ENCODE data around the gene FGF12. TPM values are rescaled to one million over a fixed set of nuclear protein-coding genes. Genes with fewer than 3 reads are reported as not detected.
A peak's percentile ranks its signal among the peaks of the same experiment; 100 is the strongest.

FGF12 gene
- total and polyA plus RNA-seq, 2 donors (not counting 1 experiment from before 2014, with no cell fraction given), result 0.17 TPM; not detected in 1

GRCh38 chr3:192408647-192409200 lies 318.6 kb downstream of the FGF12 start:
- Histone ChIP-seq H3K4me1 (ENCODE audit: control insufficient read depth, extremely low read depth, insufficient read depth, low read length) (no peaks in the 10 kb centered on the region), H3K4me2 (ENCODE audit: extremely low read depth, insufficient read depth, low read length) (peak overlapping the region; percentile 25), H3K9me3 (ENCODE audit: control insufficient read depth, insufficient read depth, low read depth, low read length) (no peaks in the 10 kb centered on the region), H3K36me3 (ENCODE audit: control insufficient read depth, insufficient read depth, low read length) (no peaks in the 10 kb centered on the region), H2AFZ (ENCODE audit: low read length) (no peak overlapping the region), H4K20me1 (ENCODE audit: control insufficient read depth, extremely low read depth, insufficient read depth, low read length) (no peaks in the 10 kb centered on the region), H3K27ac (ENCODE audit: insufficient read depth, low read length) (no peak overlapping the region), H3K79me2 (ENCODE audit: control insufficient read depth, insufficient read depth, low read length) (no peaks in the 10 kb centered on the region), H3K9ac (ENCODE audit: insufficient read depth, low read length) (no peak overlapping the region), H3K27me3 (ENCODE audit: control insufficient read depth, insufficient read depth, low read length) (peaks cover 9% of the 10 kb centered on the region), H3K4me3 (replicated peaks in 1 of 4; ENCODE audit: control extremely low read depth in 1 of 4, insufficient read depth in 1 of 4, low read depth in 3 of 4, low read length in 4 of 4) (peak overlapping the region in 2 of 4 experiments; percentile 28 to 45)
- TF ChIP-seq EZH2 (IDR thresholded peaks at IDR 0.05; ENCODE audit: low read length, missing control alignments), result no peak
- TF ChIP-seq, protein P1, sequence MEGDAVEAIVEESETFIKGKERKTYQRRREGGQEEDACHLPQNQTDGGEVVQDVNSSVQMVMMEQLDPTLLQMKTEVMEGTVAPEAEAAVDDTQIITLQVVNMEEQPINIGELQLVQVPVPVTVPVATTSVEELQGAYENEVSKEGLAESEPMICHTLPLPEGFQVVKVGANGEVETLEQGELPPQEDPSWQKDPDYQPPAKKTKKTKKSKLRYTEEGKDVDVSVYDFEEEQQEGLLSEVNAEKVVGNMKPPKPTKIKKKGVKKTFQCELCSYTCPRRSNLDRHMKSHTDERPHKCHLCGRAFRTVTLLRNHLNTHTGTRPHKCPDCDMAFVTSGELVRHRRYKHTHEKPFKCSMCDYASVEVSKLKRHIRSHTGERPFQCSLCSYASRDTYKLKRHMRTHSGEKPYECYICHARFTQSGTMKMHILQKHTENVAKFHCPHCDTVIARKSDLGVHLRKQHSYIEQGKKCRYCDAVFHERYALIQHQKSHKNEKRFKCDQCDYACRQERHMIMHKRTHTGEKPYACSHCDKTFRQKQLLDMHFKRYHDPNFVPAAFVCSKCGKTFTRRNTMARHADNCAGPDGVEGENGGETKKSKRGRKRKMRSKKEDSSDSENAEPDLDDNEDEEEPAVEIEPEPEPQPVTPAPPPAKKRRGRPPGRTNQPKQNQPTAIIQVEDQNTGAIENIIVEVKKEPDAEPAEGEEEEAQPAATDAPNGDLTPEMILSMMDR (conservative IDR thresholded peaks at IDR 0.05 in 1 of 2, IDR thresholded peaks at IDR 0.05 in 1 of 2; ENCODE audit: low read depth in 1 of 2, low read length in 2 of 2), result no peak
- peak; percentile 14 to 20 for DNase-seq (ENCODE audit: low read depth in 2 of 2)

DNA sequence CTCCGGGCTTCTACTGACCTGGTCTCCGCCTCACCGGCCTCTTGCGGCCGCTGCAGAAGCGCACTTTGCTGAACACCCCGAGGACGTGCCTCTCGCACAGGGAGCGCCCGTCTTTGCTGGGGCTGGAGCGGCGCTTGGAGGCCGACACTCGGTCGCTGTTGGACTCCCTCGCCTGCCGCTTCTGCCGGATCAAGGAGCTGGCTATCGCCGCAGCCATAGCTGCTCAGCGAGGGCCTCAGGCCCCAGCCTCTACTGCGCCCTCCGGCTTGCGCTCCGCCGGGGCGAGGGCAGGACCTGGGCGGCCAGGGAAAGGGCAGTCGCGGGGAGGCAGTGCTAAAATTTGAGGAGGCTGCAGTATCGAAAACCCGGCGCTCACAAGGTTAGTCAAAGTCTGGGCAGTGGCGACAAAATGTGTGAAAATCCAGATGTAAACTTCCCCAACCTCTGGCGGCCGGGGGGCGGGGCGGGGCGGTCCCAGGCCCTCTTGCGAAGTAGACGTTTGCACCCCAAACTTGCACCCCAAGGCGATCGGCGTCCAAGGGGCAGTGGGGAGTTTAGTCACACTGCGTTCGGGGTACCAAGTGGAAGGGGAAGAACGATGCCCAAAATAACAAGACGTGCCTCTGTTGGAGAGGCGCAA lies 319.2 kb downstream of the FGF12 start:
- H3K79me2 ChIP-seq (ENCODE audit: control insufficient read depth, insufficient read depth, low read length), result no peaks in the 10 kb centered on the region
- no peak overlapping the region for H3K27ac ChIP-seq (ENCODE audit: insufficient read depth, low read length)
- peak overlapping the region in 1 of 4 experiments; percentile 40 for H3K4me3 ChIP-seq (replicated peaks in 1 of 4; ENCODE audit: control extremely low read depth in 1 of 4, insufficient read depth in 1 of 4, low read depth in 3 of 4, low read length in 4 of 4)
- TF ChIP-seq, protein P1 (conservative IDR thresholded peaks at IDR 0.05 in 1 of 2, IDR thresholded peaks at IDR 0.05 in 1 of 2; ENCODE audit: low read depth in 1 of 2, low read length in 2 of 2), result no peak
- no peak for TF ChIP-seq EZH2 (IDR thresholded peaks at IDR 0.05; ENCODE audit: low read length, missing control alignments)
- no peaks in the 10 kb centered on the region for H3K9me3 ChIP-seq (ENCODE audit: control insufficient read depth, insufficient read depth, low read depth, low read length)
- H4K20me1 ChIP-seq (ENCODE audit: control insufficient read depth, extremely low read depth, insufficient read depth, low read length), result no peaks in the 10 kb centered on the region
- no peak overlapping the region for H3K9ac ChIP-seq (ENCODE audit: insufficient read depth, low read length)
- H3K27me3 ChIP-seq (ENCODE audit: control insufficient read depth, insufficient read depth, low read length), result peaks cover 9% of the 10 kb centered on the region
- H3K4me1 ChIP-seq (ENCODE audit: control insufficient read depth, extremely low read depth, insufficient read depth, low read length), result no peaks in the 10 kb centered on the region
- no peak overlapping the region for H2AFZ ChIP-seq (ENCODE audit: low read length)
- DNase-seq (ENCODE audit: low read depth in 2 of 2), result peak; percentile 14 to 63
- H3K36me3 ChIP-seq (ENCODE audit: control insufficient read depth, insufficient read depth, low read length), result no peaks in the 10 kb centered on the region
- no peak overlapping the region for H3K4me2 ChIP-seq (ENCODE audit: extremely low read depth, insufficient read depth, low read length)

DNA sequence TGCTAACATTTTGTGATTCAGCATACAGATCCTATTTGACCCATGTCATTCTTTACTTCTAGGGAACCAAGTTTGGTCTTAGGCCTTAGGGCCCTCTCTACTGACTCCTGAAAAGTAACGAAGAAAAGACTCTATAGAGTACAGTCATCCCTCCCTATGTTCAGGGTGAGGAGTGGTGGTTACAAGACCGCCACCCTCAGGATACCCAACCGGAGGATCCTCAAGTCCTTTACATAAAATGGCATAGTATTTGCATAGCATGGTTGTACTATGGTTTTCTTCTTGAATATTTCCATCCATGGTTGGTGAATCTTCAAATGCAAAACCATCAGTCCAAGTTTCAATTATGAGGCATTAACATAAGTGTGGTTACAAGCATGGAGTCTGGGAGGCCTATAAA lies 327.6 kb downstream of the FGF12 start:
- no peak overlapping the region for H3K4me3 ChIP-seq (replicated peaks in 1 of 4; ENCODE audit: control extremely low read depth in 1 of 4, insufficient read depth in 1 of 4, low read depth in 3 of 4, low read length in 4 of 4)
- H3K36me3 ChIP-seq (ENCODE audit: control insufficient read depth, insufficient read depth, low read length), result no peaks in the 10 kb centered on the region
- no peak overlapping the region for H3K9ac ChIP-seq (ENCODE audit: insufficient read depth, low read length)
- no peaks in the 10 kb centered on the region for H3K9me3 ChIP-seq (ENCODE audit: control insufficient read depth, insufficient read depth, low read depth, low read length)
- no peaks in the 10 kb centered on the region for H3K4me1 ChIP-seq (ENCODE audit: control insufficient read depth, extremely low read depth, insufficient read depth, low read length)
- H3K79me2 ChIP-seq (ENCODE audit: control insufficient read depth, insufficient read depth, low read length), result no peaks in the 10 kb centered on the region
- no peak overlapping the region for H3K4me2 ChIP-seq (ENCODE audit: extremely low read depth, insufficient read depth, low read length)
- H4K20me1 ChIP-seq (ENCODE audit: control insufficient read depth, extremely low read depth, insufficient read depth, low read length), result no peaks in the 10 kb centered on the region
- no peak for TF ChIP-seq EZH2 (IDR thresholded peaks at IDR 0.05; ENCODE audit: low read length, missing control alignments)
- TF ChIP-seq, protein P1 (conservative IDR thresholded peaks at IDR 0.05 in 1 of 2, IDR thresholded peaks at IDR 0.05 in 1 of 2; ENCODE audit: low read depth in 1 of 2, low read length in 2 of 2), result no peak
- H3K27ac ChIP-seq (ENCODE audit: insufficient read depth, low read length), result no peak overlapping the region
- no peak for DNase-seq (ENCODE audit: low read depth in 2 of 2)
- no peak overlapping the region for H2AFZ ChIP-seq (ENCODE audit: low read length)
- no peaks in the 10 kb centered on the region for H3K27me3 ChIP-seq (ENCODE audit: control insufficient read depth, insufficient read depth, low read length)
